ENCODE data around the gene MOSPD3. TPM values are rescaled to one million over a fixed set of nuclear protein-coding genes. Genes with fewer than 3 reads are reported as not detected.

The MOSPD3 gene
- total and polyA plus RNA-seq, 10 of the 15 experiments (the other 5 are each of a cell fraction or from before 2014, with no cell fraction given), result 0.61 to 13.6 (median 4.1) TPM

GRCh38 chr7:100565133-100565571 is 47.2 kb upstream of the MOSPD3 start:
- POLR2A ChIA-PET, result interaction anchor here (0.7 kb wide), 1 partner anchor 311 kb away, joined by 4 read pairs; no protein-coding TSS in a partner anchor
- FAIRE-seq, result no peak
- no peak overlapping the region for H3K9ac ChIP-seq (ENCODE audit: control insufficient read depth, insufficient read depth, low read length)

More at GRCh38 chr7:100565133-100565571, 47.2 kb upstream of the MOSPD3 start:
- no peak overlapping the region for H3K4me3 ChIP-seq
- no peaks in the 10 kb centered on the region for H3K79me2 ChIP-seq (ENCODE audit: control insufficient read depth, insufficient read depth, low read length)
- H3K36me3 ChIP-seq (ENCODE audit: control insufficient read depth in 2 of 2, insufficient read depth in 2 of 2, low read length in 1 of 2), result peaks cover 18 to 19% of the 10 kb centered on the region in 2 experiments; a peak in 3 of 4 replicates
- H3K27me3 ChIP-seq (replicated peaks in 1 of 2; ENCODE audit: control insufficient read depth in 2 of 2, insufficient read depth in 2 of 2, low read length in 1 of 2), result no peaks in the 10 kb centered on the region
- in situ Hi-C loops (cut with MboI) (no loop called here), intact Hi-C loops (cut with micrococcal nuclease; ENCODE audit: unreplicated experiment) (no loop called here)
- no peak for TF ChIP-seq DPF2 (IDR thresholded peaks at IDR 0.05)
- no peak for TF ChIP-seq ESRRA (IDR thresholded peaks at IDR 0.05; ENCODE audit: low read length)
- TF ChIP-seq POLR2AphosphoS5 (IDR thresholded peaks at IDR 0.05; ENCODE audit: low read length), result no peak
- no peak for TF ChIP-seq MXI1 (IDR thresholded peaks at IDR 0.05; ENCODE audit: low read depth, low read length)
- no peak for TF ChIP-seq PML (IDR thresholded peaks at IDR 0.05; ENCODE audit: low read length)
- TF ChIP-seq ZBED1 (IDR thresholded peaks at IDR 0.05; ENCODE audit: borderline replicate concordance), result no peak
- TF ChIP-seq ATF7 (IDR thresholded peaks at IDR 0.05; ENCODE audit: low read depth), result no peak
- no peak for TF ChIP-seq RB1 (IDR thresholded peaks at IDR 0.05; ENCODE audit: borderline replicate concordance)
- no peak for TF ChIP-seq BACH1 (IDR thresholded peaks at IDR 0.05; ENCODE audit: borderline replicate concordance)
- TF ChIP-seq CHD2 (IDR thresholded peaks at IDR 0.05; ENCODE audit: borderline replicate concordance, low read depth, low read length), result no peak
- TF ChIP-seq NFIC (IDR thresholded peaks at IDR 0.05; ENCODE audit: low read depth, low read length), result no peak
- no peak for TF ChIP-seq POU2F2 (IDR thresholded peaks at IDR 0.05; ENCODE audit: borderline replicate concordance, low read depth, low read length)
- TF ChIP-seq FOXM1 (IDR thresholded peaks at IDR 0.05; ENCODE audit: low read depth, low read length), result no peak
- TF ChIP-seq, protein P1, sequence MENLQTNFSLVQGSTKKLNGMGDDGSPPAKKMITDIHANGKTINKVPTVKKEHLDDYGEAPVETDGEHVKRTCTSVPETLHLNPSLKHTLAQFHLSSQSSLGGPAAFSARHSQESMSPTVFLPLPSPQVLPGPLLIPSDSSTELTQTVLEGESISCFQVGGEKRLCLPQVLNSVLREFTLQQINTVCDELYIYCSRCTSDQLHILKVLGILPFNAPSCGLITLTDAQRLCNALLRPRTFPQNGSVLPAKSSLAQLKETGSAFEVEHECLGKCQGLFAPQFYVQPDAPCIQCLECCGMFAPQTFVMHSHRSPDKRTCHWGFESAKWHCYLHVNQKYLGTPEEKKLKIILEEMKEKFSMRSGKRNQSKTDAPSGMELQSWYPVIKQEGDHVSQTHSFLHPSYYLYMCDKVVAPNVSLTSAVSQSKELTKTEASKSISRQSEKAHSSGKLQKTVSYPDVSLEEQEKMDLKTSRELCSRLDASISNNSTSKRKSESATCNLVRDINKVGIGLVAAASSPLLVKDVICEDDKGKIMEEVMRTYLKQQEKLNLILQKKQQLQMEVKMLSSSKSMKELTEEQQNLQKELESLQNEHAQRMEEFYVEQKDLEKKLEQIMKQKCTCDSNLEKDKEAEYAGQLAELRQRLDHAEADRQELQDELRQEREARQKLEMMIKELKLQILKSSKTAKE (IDR thresholded peaks at IDR 0.05; ENCODE audit: low read depth, poor library complexity, severe bottlenecking), result no peak
- no peak for TF ChIP-seq CBX5 (IDR thresholded peaks at IDR 0.05; ENCODE audit: low read depth)
- TF ChIP-seq, protein P2, sequence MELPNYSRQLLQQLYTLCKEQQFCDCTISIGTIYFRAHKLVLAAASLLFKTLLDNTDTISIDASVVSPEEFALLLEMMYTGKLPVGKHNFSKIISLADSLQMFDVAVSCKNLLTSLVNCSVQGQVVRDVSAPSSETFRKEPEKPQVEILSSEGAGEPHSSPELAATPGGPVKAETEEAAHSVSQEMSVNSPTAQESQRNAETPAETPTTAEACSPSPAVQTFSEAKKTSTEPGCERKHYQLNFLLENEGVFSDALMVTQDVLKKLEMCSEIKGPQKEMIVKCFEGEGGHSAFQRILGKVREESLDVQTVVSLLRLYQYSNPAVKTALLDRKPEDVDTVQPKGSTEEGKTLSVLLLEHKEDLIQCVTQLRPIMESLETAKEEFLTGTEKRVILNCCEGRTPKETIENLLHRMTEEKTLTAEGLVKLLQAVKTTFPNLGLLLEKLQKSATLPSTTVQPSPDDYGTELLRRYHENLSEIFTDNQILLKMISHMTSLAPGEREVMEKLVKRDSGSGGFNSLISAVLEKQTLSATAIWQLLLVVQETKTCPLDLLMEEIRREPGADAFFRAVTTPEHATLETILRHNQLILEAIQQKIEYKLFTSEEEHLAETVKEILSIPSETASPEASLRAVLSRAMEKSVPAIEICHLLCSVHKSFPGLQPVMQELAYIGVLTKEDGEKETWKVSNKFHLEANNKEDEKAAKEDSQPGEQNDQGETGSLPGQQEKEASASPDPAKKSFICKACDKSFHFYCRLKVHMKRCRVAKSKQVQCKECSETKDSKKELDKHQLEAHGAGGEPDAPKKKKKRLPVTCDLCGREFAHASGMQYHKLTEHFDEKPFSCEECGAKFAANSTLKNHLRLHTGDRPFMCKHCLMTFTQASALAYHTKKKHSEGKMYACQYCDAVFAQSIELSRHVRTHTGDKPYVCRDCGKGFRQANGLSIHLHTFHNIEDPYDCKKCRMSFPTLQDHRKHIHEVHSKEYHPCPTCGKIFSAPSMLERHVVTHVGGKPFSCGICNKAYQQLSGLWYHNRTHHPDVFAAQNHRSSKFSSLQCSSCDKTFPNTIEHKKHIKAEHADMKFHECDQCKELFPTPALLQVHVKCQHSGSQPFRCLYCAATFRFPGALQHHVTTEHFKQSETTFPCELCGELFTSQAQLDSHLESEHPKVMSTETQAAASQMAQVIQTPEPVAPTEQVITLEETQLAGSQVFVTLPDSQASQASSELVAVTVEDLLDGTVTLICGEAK (IDR thresholded peaks at IDR 0.05; ENCODE audit: borderline replicate concordance), result no peak
- no peak for TF ChIP-seq KAT2A (conservative IDR thresholded peaks at IDR 0.05; ENCODE audit: control insufficient read depth, low read depth, low read length)
- TF ChIP-seq SREBF1 (IDR thresholded peaks at IDR 0.05; ENCODE audit: low read length), result no peak
- TF ChIP-seq SIN3A (IDR thresholded peaks at IDR 0.05; ENCODE audit: low read depth, low read length), result no peak
- TF ChIP-seq EGR1 (IDR thresholded peaks at IDR 0.05; ENCODE audit: borderline replicate concordance in 1 of 2, low read depth in 2 of 2, low read length in 2 of 2), result no peak
- RAD21 ChIA-PET (ENCODE audit: unreplicated experiment), result interaction anchor here (1.1 to 3.7 kb wide), 3 partner anchors 19 to 127 kb away, joined by 5 to 22 read pairs (median 21); partner anchors contain the start of genes FBXO24 and LRCH4
- no peak overlapping the region for H3K27ac ChIP-seq (ENCODE audit: control insufficient read depth, insufficient read depth)
- DNase-seq (ENCODE audit: low read depth, low spot score) (no peak), ATAC-seq (no peak)
- no peaks in the 10 kb centered on the region for H3K9me3 ChIP-seq (replicated peaks; ENCODE audit: control insufficient read depth, insufficient read depth, low read length)
- WGBS (ENCODE audit: insufficient coverage, insufficient replicate concordance, low lambda C conversion rate, missing lambda C conversion rate), result 98% methylated on average over 11 of the region's 11 CpGs
- H3K4me2 ChIP-seq (ENCODE audit: control insufficient read depth, insufficient read depth), result no peak overlapping the region
- H4K20me1 ChIP-seq (ENCODE audit: control insufficient read depth, insufficient read depth), result no peaks in the 10 kb centered on the region
- H2AFZ ChIP-seq (ENCODE audit: control insufficient read depth, low read depth, low read length), result no peak overlapping the region
- no TSS peak for BruUV-seq (replicated peaks)
- SMC1A ChIA-PET (ENCODE audit: uncharacterized antibody, unreplicated experiment), result interaction anchor here (1.0 to 2.2 kb wide), 4 partner anchors 18 to 140 kb away, joined by 3 to 13 read pairs (median 4); partner anchors contain the start of gene POP7
- CTCF ChIA-PET, result interaction anchor here (0.6 to 12.6 kb wide), 14 partner anchors 10 to 287 kb away, joined by 3 to 190 read pairs (median 6); partner anchors contain the start of genes FBXO24, LRCH4, MOSPD3 and POP7
- H3K4me1 ChIP-seq (ENCODE audit: control insufficient read depth, insufficient read depth, low read length), result peaks cover 18% of the 10 kb centered on the region
